Liver (tissue), 9 donors: Measurements from ENCODE around the gene SLC25A33. TPM values are rescaled to one million over a fixed set of nuclear protein-coding genes. Genes with fewer than 3 reads are reported as not detected.

ENCODE experiments used
- DNase-seq: peaks from one replicate; pipeline ENCODE4 v3.0.0-alpha.2; 2017; ENCODE audit warnings: low spot score
- H3K27ac ChIP-seq, 2 donors: one replicate each; pipeline ENCODE4 v1.7.0; 2013; ENCODE audit warnings: inconsistent platforms in 2 of 2, low read length in 2 of 2, control low read depth in 1 of 2, low read depth in 1 of 2, mild to moderate bottlenecking in 1 of 2
- H3K27me3 ChIP-seq, 4 donors: one replicate each; pipeline versions ENCODE4 v1.6.1 to v1.7.0; 2013; ENCODE audit warnings: low read length in 3 of 4, inconsistent platforms in 1 of 4, mild to moderate bottlenecking in 1 of 4, moderate library complexity in 1 of 4; ENCODE audit not compliant: control insufficient read depth in 4 of 4, insufficient read depth in 4 of 4
- H3K36me3 ChIP-seq, 4 donors: one replicate each; pipeline versions ENCODE4 v1.6.1 to v1.7.0; 2013; ENCODE audit warnings: low read length in 3 of 4, mild to moderate bottlenecking in 3 of 4, low read depth in 1 of 4, moderate library complexity in 1 of 4; ENCODE audit not compliant: control insufficient read depth in 4 of 4, insufficient read depth in 3 of 4
- H3K4me1 ChIP-seq, 4 donors: one replicate each; pipeline versions ENCODE4 v1.6.1 to v1.7.0; 2013; ENCODE audit warnings: low read length in 3 of 4, mild to moderate bottlenecking in 3 of 4, moderate library complexity in 1 of 4; ENCODE audit not compliant: control insufficient read depth in 4 of 4, insufficient read depth in 4 of 4
- H3K4me3 ChIP-seq, 3 donors: one replicate each; pipeline versions ENCODE4 v1.6.1 to v1.7.0; 2013; ENCODE audit warnings: low read length in 3 of 3, control low read depth in 1 of 3, low read depth in 1 of 3, mild to moderate bottlenecking in 1 of 3
- H3K9ac ChIP-seq, 2 donors: one replicate each; pipeline ENCODE4 v1.7.0; 2013; ENCODE audit warnings: low read length in 2 of 2, mild to moderate bottlenecking in 2 of 2, moderate library complexity in 2 of 2, control low read depth in 1 of 2, low read depth in 1 of 2
- H3K9me3 ChIP-seq, 4 donors: one replicate each; pipeline versions ENCODE4 v1.6.1 to v1.7.0; 2013; ENCODE audit warnings: low read length in 3 of 4; ENCODE audit not compliant: control insufficient read depth in 4 of 4
- CTCF ChIP-seq: fragments of 150-350 bp; IDR thresholded peaks from 2 replicates; pipeline ENCODE4 v1.5.1; 2017; ENCODE audit warnings: improper control_type of control experiment, low read depth, low read length; ENCODE audit not compliant: missing input control
- EGR1 ChIP-seq, 2 donors: IDR thresholded peaks; 2 replicates each; pipeline ENCODE4 v1.6.1; 2016 to 2018; ENCODE audit warnings: antibody characterized with exemption in 2 of 2, low read depth in 2 of 2
- FOXA1 ChIP-seq: IDR thresholded peaks from 2 replicates; pipeline ENCODE4 v1.6.1; 2016; ENCODE audit warnings: antibody characterized with exemption
- FOXA2 ChIP-seq: IDR thresholded peaks from 2 replicates; pipeline ENCODE4 v1.6.1; 2016; ENCODE audit warnings: antibody characterized with exemption
- GABPA ChIP-seq, 2 donors: IDR thresholded peaks in 1 of 2; conservative IDR thresholded peaks in 1 of 2; 2 replicates each; pipeline ENCODE4 v1.6.1; 2016; ENCODE audit warnings: antibody characterized with exemption in 2 of 2, mild to moderate bottlenecking in 1 of 2, moderate library complexity in 1 of 2
- HNF4A ChIP-seq, 2 donors: conservative IDR thresholded peaks; 2 replicates each; pipeline ENCODE4 v1.6.1; 2016; ENCODE audit warnings: antibody characterized with exemption in 2 of 2, mild to moderate bottlenecking in 2 of 2
- HNF4G ChIP-seq: IDR thresholded peaks from 2 replicates; pipeline ENCODE4 v1.6.1; 2016; ENCODE audit warnings: antibody characterized with exemption
- NR2F2 ChIP-seq: IDR thresholded peaks from 2 replicates; pipeline ENCODE4 v1.6.1; 2016; ENCODE audit warnings: antibody characterized with exemption
- RAD21 ChIP-seq, 2 donors: IDR thresholded peaks; 2 replicates each; pipeline ENCODE4 v1.6.1; 2016; ENCODE audit warnings: antibody characterized with exemption in 2 of 2, mild to moderate bottlenecking in 2 of 2
- RXRA ChIP-seq, 2 donors: IDR thresholded peaks; 2 replicates each; pipeline ENCODE4 v1.6.1; 2017 to 2018; ENCODE audit warnings: antibody characterized with exemption in 2 of 2, mild to moderate bottlenecking in 1 of 2
- SP1 ChIP-seq: IDR thresholded peaks from 2 replicates; pipeline ENCODE4 v1.6.1; 2018; ENCODE audit warnings: antibody characterized with exemption, mild to moderate bottlenecking
- TAF1 ChIP-seq: conservative IDR thresholded peaks from 2 replicates; pipeline ENCODE4 v1.6.1; 2016; ENCODE audit warnings: antibody characterized with exemption, mild to moderate bottlenecking
- YY1 ChIP-seq: IDR thresholded peaks from 2 replicates; pipeline ENCODE4 v1.6.1; 2016; ENCODE audit warnings: antibody characterized with exemption, mild to moderate bottlenecking
- WGBS: extraction: QIAGEN DNeasy Blood & Tissue Kit; methylation state at CpG from one replicate; pipeline ENCODE4 v1.1.7; 2013; 5-methylcytosine and 5-hydroxymethylcytosine counted together
- polyA plus RNA-seq, 2 donors: library from polyadenylated mRNA; stranded (reverse) in 1 of 2; unstranded in 1 of 2; fragments of 200-250 nt in 1 of 2; fragments of >200 nt in 1 of 2; fragmentation: Nextera tagmentation in 1 of 2; extraction: Ambion mirVana in 1 of 2; gene quantifications; one replicate each; pipeline versions ENCODE4 v1.2.1 to v1.2.3, GENCODE V29; 2013 to 2015
- total RNA-seq, 2 donors: library from RNA; depleted of rRNA; stranded (reverse); fragments of >200 nt; gene quantifications; one replicate each; pipeline ENCODE4 v1.2.3, GENCODE V29; 2014
- TF ChIP-seq, protein P1 (sequence below): IDR thresholded peaks from 2 replicates; pipeline ENCODE4 v1.6.1; 2016; ENCODE audit warnings: antibody characterized with exemption
- TF ChIP-seq, protein P2 (sequence below): IDR thresholded peaks from 2 replicates; pipeline ENCODE4 v1.6.1; 2016; ENCODE audit warnings: antibody characterized with exemption
- TF ChIP-seq, protein P3 (sequence below): IDR thresholded peaks from 2 replicates; pipeline ENCODE4 v1.6.1; 2016; ENCODE audit warnings: antibody characterized with exemption
- donor health status: healthy.
- donor health status: healthy.
- donor health status: healthy.
- donor health status: healthy.
- donor health status: healthy.

SLC25A33 gene
- total and polyA plus RNA-seq, 4 donors, result 6.9 to 19.1 (median 10.7) TPM

- peak overlapping the region in 1 of 2 donors; percentile 67 for H3K9ac ChIP-seq
- 2% methylated on average over 63 of the region's 63 CpGs for WGBS
- no peaks in the 10 kb centered on the region for H3K9me3 ChIP-seq
- no peak overlapping the region for H3K27ac ChIP-seq
- H3K4me1 ChIP-seq, result peaks cover 4 to 19% (median 11%) of the 10 kb centered on the region in 4 donors
- peak overlapping the region; percentile 37 to 89 (median 63) for H3K4me3 ChIP-seq
- TF ChIP-seq RXRA (IDR thresholded peaks at IDR 0.05) (no peak), FOXA1 (no peak), SP1 (no peak), GABPA (IDR thresholded peaks at IDR 0.05 in 1 of 2, conservative IDR thresholded peaks at IDR 0.05 in 1 of 2) (no peak), RAD21 (IDR thresholded peaks at IDR 0.05) (no peak), HNF4G (no peak), CTCF (no peak), NR2F2 (no peak), HNF4A (conservative IDR thresholded peaks at IDR 0.05) (no peak)
- TF ChIP-seq, protein P1, sequence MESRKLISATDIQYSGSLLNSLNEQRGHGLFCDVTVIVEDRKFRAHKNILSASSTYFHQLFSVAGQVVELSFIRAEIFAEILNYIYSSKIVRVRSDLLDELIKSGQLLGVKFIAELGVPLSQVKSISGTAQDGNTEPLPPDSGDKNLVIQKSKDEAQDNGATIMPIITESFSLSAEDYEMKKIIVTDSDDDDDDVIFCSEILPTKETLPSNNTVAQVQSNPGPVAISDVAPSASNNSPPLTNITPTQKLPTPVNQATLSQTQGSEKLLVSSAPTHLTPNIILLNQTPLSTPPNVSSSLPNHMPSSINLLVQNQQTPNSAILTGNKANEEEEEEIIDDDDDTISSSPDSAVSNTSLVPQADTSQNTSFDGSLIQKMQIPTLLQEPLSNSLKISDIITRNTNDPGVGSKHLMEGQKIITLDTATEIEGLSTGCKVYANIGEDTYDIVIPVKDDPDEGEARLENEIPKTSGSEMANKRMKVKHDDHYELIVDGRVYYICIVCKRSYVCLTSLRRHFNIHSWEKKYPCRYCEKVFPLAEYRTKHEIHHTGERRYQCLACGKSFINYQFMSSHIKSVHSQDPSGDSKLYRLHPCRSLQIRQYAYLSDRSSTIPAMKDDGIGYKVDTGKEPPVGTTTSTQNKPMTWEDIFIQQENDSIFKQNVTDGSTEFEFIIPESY, result no peak
- H3K36me3 ChIP-seq, result peaks cover 0 to 2% (median 0%) of the 10 kb centered on the region in 4 donors
- no peak for DNase-seq
- no peaks in the 10 kb centered on the region for H3K27me3 ChIP-seq
Measured at GRCh38 chr1:9589144-9589718, 50.0 kb downstream of the SLC25A33 start.

DNA sequence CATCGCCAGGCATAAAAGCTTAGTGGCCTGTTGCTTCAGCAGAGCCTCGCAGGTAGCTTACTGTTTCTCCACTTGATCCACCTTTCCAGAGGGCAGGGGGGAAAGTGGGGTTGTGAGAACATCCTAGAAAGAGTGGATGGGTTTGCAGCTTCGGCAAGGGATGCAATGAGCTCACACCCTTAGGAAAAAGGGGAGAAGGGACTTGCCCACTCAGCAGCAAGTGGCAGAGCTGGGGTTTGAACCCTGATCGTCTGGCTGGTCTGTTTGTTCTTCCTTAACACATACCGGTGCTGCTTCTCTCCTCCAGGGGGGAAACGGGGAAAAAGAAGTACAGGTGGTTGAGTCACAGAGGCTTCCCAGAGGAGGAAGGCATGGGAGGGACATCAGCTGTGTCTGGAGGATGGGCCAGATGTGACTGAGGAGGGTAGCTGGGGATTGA lies 50.5 kb downstream of the SLC25A33 start:
- Histone ChIP-seq H3K9me3 (no peaks in the 10 kb centered on the region), H3K27ac (no peak overlapping the region), H3K36me3 (peaks cover 0 to 2% (median 0%) of the 10 kb centered on the region in 4 donors), H3K9ac (peak overlapping the region in 1 of 2 donors; percentile 67), H3K4me3 (peak overlapping the region in 2 of 3 donors; percentile 37 to 89), H3K4me1 (peaks cover 4 to 19% (median 11%) of the 10 kb centered on the region in 4 donors), H3K27me3 (no peaks in the 10 kb centered on the region)
- no peak for DNase-seq
- no peak for TF ChIP-seq FOXA2
- 48% methylated on average over 6 of the region's 6 CpGs for WGBS

- Histone ChIP-seq H3K36me3 (no peaks in the 10 kb centered on the region), H3K27me3 (no peaks in the 10 kb centered on the region), H3K4me1 (peaks cover 4 to 19% (median 11%) of the 10 kb centered on the region in 4 donors), H3K4me3 (no peak overlapping the region), H3K27ac (no peak overlapping the region), H3K9ac (no peak overlapping the region), H3K9me3 (no peaks in the 10 kb centered on the region)
- no peak for DNase-seq
- 85% methylated on average over 7 of the region's 7 CpGs for WGBS
- TF ChIP-seq CTCF, result no peak
- no peak for TF ChIP-seq YY1
- TF ChIP-seq, protein P1, result no peak
- no peak for TF ChIP-seq GABPA (IDR thresholded peaks at IDR 0.05 in 1 of 2, conservative IDR thresholded peaks at IDR 0.05 in 1 of 2)
- TF ChIP-seq FOXA2, result no peak
- TF ChIP-seq, protein P2, sequence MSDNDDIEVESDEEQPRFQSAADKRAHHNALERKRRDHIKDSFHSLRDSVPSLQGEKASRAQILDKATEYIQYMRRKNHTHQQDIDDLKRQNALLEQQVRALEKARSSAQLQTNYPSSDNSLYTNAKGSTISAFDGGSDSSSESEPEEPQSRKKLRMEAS, result no peak
- TF ChIP-seq HNF4A (conservative IDR thresholded peaks at IDR 0.05), result no peak
- TF ChIP-seq, protein P3, sequence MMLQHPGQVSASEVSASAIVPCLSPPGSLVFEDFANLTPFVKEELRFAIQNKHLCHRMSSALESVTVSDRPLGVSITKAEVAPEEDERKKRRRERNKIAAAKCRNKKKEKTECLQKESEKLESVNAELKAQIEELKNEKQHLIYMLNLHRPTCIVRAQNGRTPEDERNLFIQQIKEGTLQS, result no peak
- TF ChIP-seq EGR1 (IDR thresholded peaks at IDR 0.05; ENCODE audit: low read depth in 2 of 2), result no peak
- no peak for TF ChIP-seq TAF1
- no peak for TF ChIP-seq FOXA1
- TF ChIP-seq HNF4G, result no peak
- no peak for TF ChIP-seq SP1
Measured at GRCh38 chr1:9590201-9590600, 50.9 kb downstream of the SLC25A33 start.
